PC-9 (cell line): ENCODE results near the gene BAK1.

Experiments
- CTCF ChIP-seq: fragments of 200-600 bp; sonication (generic); conservative IDR thresholded peaks from 2 replicates; pipeline ENCODE4 v1.6.1; 2017; ENCODE audit warnings: mixed run types, antibody characterized with exemption, mild to moderate bottlenecking, moderate library complexity
- EZH2 ChIP-seq: fragments of 200-600 bp; sonication (generic); IDR thresholded peaks from 2 replicates; pipeline ENCODE4 v1.8.0; 2017; ENCODE audit warnings: antibody characterized with exemption, low read depth

GRCh38 chr6:33534702-33535101, 45.4 kb downstream of the BAK1 start:
- no peak for TF ChIP-seq CTCF
- no peak for TF ChIP-seq EZH2
